Breast epithelium (tissue), 3 donors: ENCODE measurements around the gene TBC1D2B.

ENCODE experiments used
- POLR2AphosphoS5 ChIP-seq, 3 donors: sonication (generic); formaldehyde crosslinking; IDR thresholded peaks; one replicate each; pipeline ENCODE4 v1.6.1; 2017; ENCODE audit warnings: antibody characterized with exemption in 3 of 3
- TF ChIP-seq, protein P1 (sequence below), 3 donors: fragments of 450-650 bp; IDR thresholded peaks; one replicate each; pipeline ENCODE4 v1.5.1; 2016 to 2017; ENCODE audit warnings: antibody characterized with exemption in 3 of 3, mild to moderate bottlenecking in 3 of 3, moderate library complexity in 3 of 3

DNA sequence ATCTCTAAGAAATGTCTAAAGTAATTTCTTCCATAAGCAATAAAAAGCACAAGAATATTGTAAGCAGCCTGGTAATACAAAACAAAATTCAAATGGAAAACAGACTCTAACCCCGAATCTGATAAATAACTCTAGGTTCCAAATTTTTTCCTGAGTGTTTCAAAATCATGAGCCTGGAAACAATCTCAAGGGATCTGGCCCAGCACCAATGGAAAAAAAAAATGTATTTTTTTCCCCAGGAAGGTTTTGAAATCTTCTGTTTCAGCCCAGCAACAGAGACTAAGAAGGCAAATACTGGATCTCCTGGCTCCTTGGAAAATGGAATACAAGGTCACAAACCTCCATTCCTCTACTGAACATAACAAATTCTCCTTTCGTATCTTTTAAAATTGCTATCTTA is 13.0 kb downstream of the TBC1D2B start:
- no peak for TF ChIP-seq POLR2AphosphoS5 (IDR thresholded peaks at IDR 0.05)
- TF ChIP-seq, protein P1, sequence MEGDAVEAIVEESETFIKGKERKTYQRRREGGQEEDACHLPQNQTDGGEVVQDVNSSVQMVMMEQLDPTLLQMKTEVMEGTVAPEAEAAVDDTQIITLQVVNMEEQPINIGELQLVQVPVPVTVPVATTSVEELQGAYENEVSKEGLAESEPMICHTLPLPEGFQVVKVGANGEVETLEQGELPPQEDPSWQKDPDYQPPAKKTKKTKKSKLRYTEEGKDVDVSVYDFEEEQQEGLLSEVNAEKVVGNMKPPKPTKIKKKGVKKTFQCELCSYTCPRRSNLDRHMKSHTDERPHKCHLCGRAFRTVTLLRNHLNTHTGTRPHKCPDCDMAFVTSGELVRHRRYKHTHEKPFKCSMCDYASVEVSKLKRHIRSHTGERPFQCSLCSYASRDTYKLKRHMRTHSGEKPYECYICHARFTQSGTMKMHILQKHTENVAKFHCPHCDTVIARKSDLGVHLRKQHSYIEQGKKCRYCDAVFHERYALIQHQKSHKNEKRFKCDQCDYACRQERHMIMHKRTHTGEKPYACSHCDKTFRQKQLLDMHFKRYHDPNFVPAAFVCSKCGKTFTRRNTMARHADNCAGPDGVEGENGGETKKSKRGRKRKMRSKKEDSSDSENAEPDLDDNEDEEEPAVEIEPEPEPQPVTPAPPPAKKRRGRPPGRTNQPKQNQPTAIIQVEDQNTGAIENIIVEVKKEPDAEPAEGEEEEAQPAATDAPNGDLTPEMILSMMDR (IDR thresholded peaks at IDR 0.05), result no peak
